NCI-H2227 (cell line): ENCODE results near the gene LMO2.
"Not testable (repeated sequence)": the region's sequence is repeated elsewhere in the genome, so short reads cannot be mapped to it uniquely, and the experiment has no call there.

Experiments
- DNase-seq: peaks from one replicate; lab custom pipeline; 2025; ENCODE audit not compliant: unreplicated experiment; lab: John Stamatoyannopoulos, UW

Gene LMO2

GRCh38 chr11:33891714-33892327 lies at the start of gene LMO2:
Gene LMO2 (minus strand): TSS chr11:33892076. CDS start chr11:33869716, 22,360 bp downstream.
- DNase-seq = no peak

- DNase-seq = no peak
These were observed 48.6 kb upstream of the LMO2 start for GRCh38 chr11:33940538-33940815.

- DNase-seq = peak; percentile 56
These were observed 45.1 kb upstream of the LMO2 start for GRCh38 chr11:33936725-33937604.

GRCh38 chr11:33935461-33936456 lies 43.9 kb upstream of the LMO2 start:
- no peak for DNase-seq

- DNase-seq = no peak
These were observed 43.1 kb upstream of the LMO2 start for GRCh38 chr11:33935005-33935404.

- DNase-seq = no peak
These were observed 42.6 kb upstream of the LMO2 start for GRCh38 chr11:33934450-33934849.

- DNase-seq = no peak
These were observed 41.7 kb upstream of the LMO2 start for GRCh38 chr11:33933602-33934001.

GRCh38 chr11:33932721-33933120 lies 40.8 kb upstream of the LMO2 start:
- DNase-seq = no peak

GRCh38 chr11:33931739-33932366 lies 40.0 kb upstream of the LMO2 start:
- DNase-seq = not testable (repeated sequence)

- no peak for DNase-seq
These were observed 39.2 kb upstream of the LMO2 start for GRCh38 chr11:33931067-33931466.

- no peak for DNase-seq
These were observed 38.6 kb upstream of the LMO2 start for GRCh38 chr11:33930317-33931021.

GRCh38 chr11:33928564-33928963 lies 36.7 kb upstream of the LMO2 start:
- DNase-seq = no peak

GRCh38 chr11:33926671-33927552 lies 35.0 kb upstream of the LMO2 start:
- no peak for DNase-seq

- no peak for DNase-seq
These were observed 32.5 kb upstream of the LMO2 start for GRCh38 chr11:33924341-33924740.

- no peak for DNase-seq
These were observed 31.8 kb upstream of the LMO2 start for GRCh38 chr11:33923626-33924025.

GRCh38 chr11:33920838-33921613 lies 29.1 kb upstream of the LMO2 start:
- DNase-seq = no peak

GRCh38 chr11:33919645-33920044 lies 27.8 kb upstream of the LMO2 start:
- DNase-seq = no peak

GRCh38 chr11:33917402-33917801 lies 25.5 kb upstream of the LMO2 start:
- DNase-seq = not testable (repeated sequence)

GRCh38 chr11:33916736-33917135 lies 24.9 kb upstream of the LMO2 start:
- no peak for DNase-seq
